Vagina (tissue), 2 donors: ENCODE data around the gene S100A13.

Experiments used
- CTCF ChIP-seq, 3 experiments: fragments of 450-650 bp in 2 of 3; fragments of 200-600 bp in 1 of 3; sonication (generic) in 1 of 3; IDR thresholded peaks; one replicate each; pipeline ENCODE4 v1.5.1; 2017 to 2019; ENCODE audit warnings: antibody characterized with exemption in 3 of 3, mild to moderate bottlenecking in 2 of 3, moderate library complexity in 2 of 3
- POLR2A ChIP-seq, 2 donors: fragments of 450-650 bp; IDR thresholded peaks; one replicate each; pipeline ENCODE4 v1.6.1; 2017; ENCODE audit warnings: antibody characterized with exemption in 2 of 2, mild to moderate bottlenecking in 2 of 2, moderate library complexity in 2 of 2
- POLR2AphosphoS5 ChIP-seq, 2 donors: sonication (generic); formaldehyde crosslinking; IDR thresholded peaks; one replicate each; pipeline ENCODE4 v1.9.0; 2017; ENCODE audit warnings: antibody characterized with exemption in 2 of 2, mild to moderate bottlenecking in 2 of 2, low read depth in 1 of 2; ENCODE audit not compliant: insufficient read depth in 1 of 2

GRCh38 chr1:153613406-153613805, 13.9 kb downstream of the S100A13 start:
- TF ChIP-seq CTCF (IDR thresholded peaks at IDR 0.05) (no peak), POLR2A (IDR thresholded peaks at IDR 0.05) (no peak), POLR2AphosphoS5 (IDR thresholded peaks at IDR 0.05; ENCODE audit: insufficient read depth in 1 of 2, low read depth in 1 of 2) (no peak)
